Osteoblast (primary cell): ENCODE measurements around the gene ANO2. TPM values are rescaled to one million over a fixed set of nuclear protein-coding genes. Genes with fewer than 3 reads are reported as not detected.

Experiments
- DNase-seq: peaks from one replicate; pipeline ENCODE4 v3.0.0; 2011; ENCODE audit warnings: low spot score, mixed read lengths; ENCODE audit not compliant: insufficient read length; ENCODE audit errors: missing footprints
- H2AFZ ChIP-seq: 2 replicates; pipeline ENCODE4 v1.6.0; 2011; ENCODE audit warnings: mild to moderate bottlenecking, low read length
- H3K27ac ChIP-seq: 2 replicates; pipeline ENCODE4 v1.5.1; 2011; ENCODE audit warnings: mild to moderate bottlenecking, low read depth, low read length, moderate library complexity
- H3K27me3 ChIP-seq: 2 replicates; pipeline ENCODE4 v1.6.0; 2012; ENCODE audit warnings: mild to moderate bottlenecking, control low read depth, inconsistent platforms, low read length, moderate library complexity; ENCODE audit not compliant: insufficient read depth
- H3K36me3 ChIP-seq: 2 replicates; pipeline ENCODE4 v1.5.1; 2011; ENCODE audit warnings: mild to moderate bottlenecking, low read length, control low read depth, moderate library complexity; ENCODE audit not compliant: insufficient read depth
- H3K4me1 ChIP-seq: 2 replicates; pipeline ENCODE4 v1.5.1; 2011; ENCODE audit warnings: mild to moderate bottlenecking, low read length, control low read depth, moderate library complexity; ENCODE audit not compliant: insufficient read depth
- H3K4me2 ChIP-seq: 2 replicates; pipeline ENCODE4 v1.6.0; 2011; ENCODE audit warnings: mild to moderate bottlenecking, low read length; ENCODE audit not compliant: insufficient read depth
- H3K4me3 ChIP-seq: fragments of 200-600 bp; sonication (generic); 3 replicates; pipeline ENCODE4 v1.5.1; 2012; ENCODE audit warnings: mild to moderate bottlenecking, low read length, inconsistent platforms; ENCODE audit not compliant: insufficient read depth
- H3K79me2 ChIP-seq: 2 replicates; pipeline ENCODE4 v1.6.0; 2012; ENCODE audit warnings: mild to moderate bottlenecking, low read length, control low read depth, inconsistent platforms; ENCODE audit not compliant: insufficient read depth
- H3K9me3 ChIP-seq: 2 replicates; pipeline ENCODE4 v1.5.1; 2011; ENCODE audit warnings: low read depth, low read length, control low read depth
- H4K20me1 ChIP-seq: 2 replicates; pipeline ENCODE4 v1.6.0; 2012; ENCODE audit warnings: mild to moderate bottlenecking, low read length, control low read depth; ENCODE audit not compliant: insufficient read depth
- total RNA-seq: library from RNA; depleted of rRNA; stranded (reverse); fragments of >200 nt; gene quantifications from 2 replicates; pipeline ENCODE4 v1.2.3, GENCODE V29; 2012
- TF ChIP-seq, protein P1 (sequence below): IDR thresholded peaks from 2 replicates; pipeline ENCODE4 v1.5.1; 2011; ENCODE audit warnings: mild to moderate bottlenecking, low read depth, low read length, moderate library complexity; ENCODE audit errors: extremely low read depth

The ANO2 gene
- total RNA-seq, 1 donor, result under 0.01 TPM

DNA sequence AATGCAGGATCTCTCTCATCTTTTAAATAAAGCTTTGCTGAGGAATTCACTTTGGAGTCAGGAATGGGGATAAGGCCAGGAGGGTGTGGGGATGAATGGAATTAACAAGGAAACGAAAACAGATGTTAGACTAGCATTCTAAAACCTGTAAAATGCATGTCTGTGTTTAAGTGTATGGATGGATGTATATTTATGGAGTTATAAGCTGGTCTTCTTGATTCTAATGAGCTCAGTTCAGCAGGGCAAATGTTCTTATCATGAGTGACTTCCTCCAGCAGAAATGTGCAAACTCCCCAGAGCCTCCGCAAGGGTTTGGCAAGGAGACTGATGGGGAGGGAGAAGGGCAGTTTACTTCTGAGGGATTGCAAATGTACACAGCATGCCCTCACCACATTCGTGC lies 364.0 kb downstream of the ANO2 start:
- Histone ChIP-seq H3K79me2 (no peaks in the 10 kb centered on the region), H3K4me3 (no peak overlapping the region), H3K27ac (no peak overlapping the region), H2AFZ (no peak overlapping the region), H3K4me2 (no peak overlapping the region), H4K20me1 (no peaks in the 10 kb centered on the region), H3K36me3 (no peaks in the 10 kb centered on the region), H3K27me3 (no peaks in the 10 kb centered on the region), H3K4me1 (no peaks in the 10 kb centered on the region), H3K9me3 (no peaks in the 10 kb centered on the region)
- no peak for DNase-seq
- TF ChIP-seq, protein P1, sequence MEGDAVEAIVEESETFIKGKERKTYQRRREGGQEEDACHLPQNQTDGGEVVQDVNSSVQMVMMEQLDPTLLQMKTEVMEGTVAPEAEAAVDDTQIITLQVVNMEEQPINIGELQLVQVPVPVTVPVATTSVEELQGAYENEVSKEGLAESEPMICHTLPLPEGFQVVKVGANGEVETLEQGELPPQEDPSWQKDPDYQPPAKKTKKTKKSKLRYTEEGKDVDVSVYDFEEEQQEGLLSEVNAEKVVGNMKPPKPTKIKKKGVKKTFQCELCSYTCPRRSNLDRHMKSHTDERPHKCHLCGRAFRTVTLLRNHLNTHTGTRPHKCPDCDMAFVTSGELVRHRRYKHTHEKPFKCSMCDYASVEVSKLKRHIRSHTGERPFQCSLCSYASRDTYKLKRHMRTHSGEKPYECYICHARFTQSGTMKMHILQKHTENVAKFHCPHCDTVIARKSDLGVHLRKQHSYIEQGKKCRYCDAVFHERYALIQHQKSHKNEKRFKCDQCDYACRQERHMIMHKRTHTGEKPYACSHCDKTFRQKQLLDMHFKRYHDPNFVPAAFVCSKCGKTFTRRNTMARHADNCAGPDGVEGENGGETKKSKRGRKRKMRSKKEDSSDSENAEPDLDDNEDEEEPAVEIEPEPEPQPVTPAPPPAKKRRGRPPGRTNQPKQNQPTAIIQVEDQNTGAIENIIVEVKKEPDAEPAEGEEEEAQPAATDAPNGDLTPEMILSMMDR, result no peak

DNA sequence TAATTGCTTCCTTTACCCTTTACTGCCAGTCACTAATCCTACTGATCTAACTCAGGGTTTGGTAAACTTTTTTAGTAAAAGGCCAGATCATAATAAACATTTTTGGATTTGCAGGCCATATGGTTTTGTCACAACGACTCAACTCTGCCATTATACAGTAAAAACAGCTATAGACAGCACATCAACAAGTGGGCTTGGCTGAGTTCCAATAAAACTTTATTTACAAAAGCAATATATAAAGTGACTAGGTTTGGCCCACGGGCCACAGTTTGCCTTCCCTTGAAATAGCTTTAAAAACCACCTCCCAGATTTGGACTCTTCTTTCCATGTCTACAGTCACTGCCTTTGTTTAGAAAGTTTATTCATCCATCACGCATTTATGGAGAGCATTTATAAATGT lies 366.3 kb downstream of the ANO2 start:
- no peaks in the 10 kb centered on the region for H3K9me3 ChIP-seq
- H4K20me1 ChIP-seq, result no peaks in the 10 kb centered on the region
- no peaks in the 10 kb centered on the region for H3K79me2 ChIP-seq
- no peaks in the 10 kb centered on the region for H3K36me3 ChIP-seq
- DNase-seq, result no peak
- no peaks in the 10 kb centered on the region for H3K27me3 ChIP-seq
- H3K4me1 ChIP-seq, result no peaks in the 10 kb centered on the region
- no peak overlapping the region for H2AFZ ChIP-seq
- TF ChIP-seq, protein P1, result no peak
- H3K27ac ChIP-seq, result no peak overlapping the region
- no peak overlapping the region for H3K4me2 ChIP-seq
- no peak overlapping the region for H3K4me3 ChIP-seq

DNA sequence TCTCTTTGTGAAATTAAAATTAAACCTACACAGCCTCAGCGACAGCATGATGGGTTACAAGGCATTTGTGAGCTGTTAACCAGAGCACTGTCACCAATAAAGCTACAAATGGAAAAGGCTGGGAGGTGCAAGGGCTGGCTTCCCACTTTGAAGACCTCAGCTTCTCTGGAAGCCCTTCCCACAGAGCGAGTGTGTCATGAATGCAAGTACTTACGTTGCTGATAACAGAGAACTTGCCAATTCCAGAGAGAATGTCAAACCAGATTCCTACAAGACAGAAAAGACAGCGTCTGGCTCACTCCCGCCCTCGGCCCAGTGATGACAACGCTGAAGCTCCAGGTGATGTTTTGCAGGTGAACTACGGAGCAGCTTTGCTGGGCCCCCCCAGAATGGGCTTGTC lies 367.3 kb downstream of the ANO2 start:
- Histone ChIP-seq H4K20me1 (no peaks in the 10 kb centered on the region), H2AFZ (no peak overlapping the region), H3K79me2 (no peaks in the 10 kb centered on the region), H3K36me3 (no peaks in the 10 kb centered on the region), H3K27ac (no peak overlapping the region), H3K4me1 (no peaks in the 10 kb centered on the region), H3K4me3 (no peak overlapping the region), H3K4me2 (no peak overlapping the region), H3K27me3 (no peaks in the 10 kb centered on the region), H3K9me3 (no peaks in the 10 kb centered on the region)
- DNase-seq, result no peak
- TF ChIP-seq, protein P1, result no peak

DNA sequence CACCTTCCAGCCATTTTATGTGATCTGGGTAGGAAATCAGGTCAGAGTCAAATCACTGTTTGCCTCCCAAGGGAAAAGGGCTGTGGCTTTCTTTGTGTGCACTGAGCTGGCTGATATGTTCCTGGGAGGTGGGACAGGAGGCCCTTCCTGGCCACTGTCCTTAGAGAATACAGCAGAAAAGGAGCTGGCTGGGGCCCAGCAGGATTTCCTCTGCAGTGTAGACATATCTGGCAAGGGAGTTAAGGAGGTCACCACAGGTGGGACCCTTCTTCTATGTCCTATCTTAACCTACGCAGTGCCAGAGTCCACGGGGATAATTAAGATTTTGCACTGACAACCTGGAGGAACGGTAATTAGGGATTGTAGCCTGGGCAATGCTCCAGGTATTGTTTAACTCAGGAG lies 367.8 kb downstream of the ANO2 start:
- DNase-seq, result no peak
- Histone ChIP-seq H3K9me3 (no peaks in the 10 kb centered on the region), H2AFZ (no peak overlapping the region), H3K79me2 (no peaks in the 10 kb centered on the region), H3K27ac (no peak overlapping the region), H3K4me3 (no peak overlapping the region), H3K4me1 (no peaks in the 10 kb centered on the region), H3K27me3 (no peaks in the 10 kb centered on the region), H4K20me1 (no peaks in the 10 kb centered on the region), H3K36me3 (no peaks in the 10 kb centered on the region), H3K4me2 (no peak overlapping the region)
- TF ChIP-seq, protein P1, result no peak
